Activated CD8-positive, alpha-beta memory T cell treated with anti-CD3 and anti-CD28 coated beads, Interleukin-2, amount 10 ng/mL, durations not matched to agents 7 days and 5 days (primary cell): ENCODE results near the gene MIR17HG. TPM values are rescaled to one million over a fixed set of nuclear protein-coding genes. Genes with fewer than 3 reads are reported as not detected.
A peak's percentile ranks its signal among the peaks of the same experiment; 100 is the strongest.
"Not testable (repeated sequence)": the region's sequence is repeated elsewhere in the genome, so short reads cannot be mapped to it uniquely, and the experiment has no call there.

Source experiments
- ATAC-seq: fragments of 150-1000 bp; cut with Tn5 transposase; one replicate; pipeline ENCODE4 v1.10.0; 2021; ENCODE audit warnings: moderate library complexity
- CTCF ChIA-PET: fragments of 350-600 bp; sonication (Branson Sonifier 250); formaldehyde crosslinking; loops from one replicate; lab custom pipeline; 2021; ENCODE audit warnings: antibody characterized with exemption; lab: Charles Lee
- DNase-seq: peaks from one replicate; pipeline ENCODE4 v3.0.0-alpha.2; 2020
- H3K27ac Mint-ChIP-seq: one replicate; pipeline ENCODE4 v1.8.0; 2021; ENCODE audit warnings: mild to moderate bottlenecking, mixed read lengths
- H3K27me3 Mint-ChIP-seq: one replicate; pipeline ENCODE4 v1.8.0; 2021; ENCODE audit warnings: mixed read lengths
- H3K36me3 Mint-ChIP-seq: one replicate; pipeline ENCODE4 v1.8.0; 2021; ENCODE audit warnings: mild to moderate bottlenecking, mixed read lengths
- H3K4me1 Mint-ChIP-seq: one replicate; pipeline ENCODE4 v1.8.0; 2021; ENCODE audit warnings: mixed read lengths
- H3K4me3 Mint-ChIP-seq: one replicate; pipeline ENCODE4 v1.8.0; 2021; ENCODE audit warnings: mild to moderate bottlenecking, moderate library complexity, mixed read lengths
- H3K9me3 Mint-ChIP-seq: one replicate; pipeline ENCODE4 v1.8.0; 2022; ENCODE audit warnings: low read depth, mixed read lengths
- total RNA-seq, 2 experiments: library from RNA; stranded (reverse); gene quantifications; one replicate each; pipeline ENCODE4 v1.2.3, GENCODE V29; 2021

The MIR17HG gene
- total RNA-seq, 2 experiments from 2014 or later = 8.4 to 15.5 TPM

GRCh38 chr13:91349992-91350911 is 2.8 kb downstream of the MIR17HG start:
- Mint-ChIP-seq H3K36me3 (peaks cover 55% of the 10 kb centered on the region), H3K9me3 (no peaks in the 10 kb centered on the region), H3K4me1 (peaks cover 56% of the 10 kb centered on the region), H3K4me3 (peak overlapping the region; percentile 96), H3K27me3 (no peaks in the 10 kb centered on the region), H3K27ac (peak overlapping the region; percentile 88)
- ATAC-seq (no peak), DNase-seq (no peak)
- CTCF ChIA-PET = interaction anchor here (0.9 to 1.2 kb wide), 5 partner anchors 15 to 57 kb away, joined by 3 to 4 read pairs (median 3); no protein-coding TSS in a partner anchor

- no peak for ATAC-seq
- no peak for DNase-seq
- H3K27ac Mint-ChIP-seq = peak overlapping the region; percentile 36
- H3K4me3 Mint-ChIP-seq = peak overlapping the region; percentile 96
- no peaks in the 10 kb centered on the region for H3K9me3 Mint-ChIP-seq
- H3K27me3 Mint-ChIP-seq = no peaks in the 10 kb centered on the region
- H3K36me3 Mint-ChIP-seq = peaks cover 63% of the 10 kb centered on the region
- CTCF ChIA-PET = interaction anchor here (0.9 to 1.1 kb wide), 3 partner anchors 15 to 44 kb away, joined by 3 to 4 read pairs (median 3); no protein-coding TSS in a partner anchor
- peaks cover 50% of the 10 kb centered on the region for H3K4me1 Mint-ChIP-seq
Observed at GRCh38 chr13:91351123-91351522, 3.6 kb downstream of the MIR17HG start.

- Mint-ChIP-seq H3K36me3 (peaks cover 70% of the 10 kb centered on the region), H3K27ac (peak overlapping the region; percentile 38), H3K4me1 (peaks cover 46% of the 10 kb centered on the region), H3K4me3 (no peak overlapping the region), H3K27me3 (no peaks in the 10 kb centered on the region), H3K9me3 (no peaks in the 10 kb centered on the region)
- DNase-seq (no peak), ATAC-seq (no peak)
- CTCF ChIA-PET = interaction anchor here (1.1 kb wide), 1 partner anchor 40 kb away, joined by 3 read pairs; no protein-coding TSS in a partner anchor
Observed at GRCh38 chr13:91351980-91352379, 4.5 kb downstream of the MIR17HG start.

- DNase-seq, H3K4me3 Mint-ChIP-seq, H3K9me3 Mint-ChIP-seq, H3K27me3 Mint-ChIP-seq, ATAC-seq: not testable (repeated sequence)
- H3K4me1 Mint-ChIP-seq = peaks cover 45% of the 10 kb centered on the region
- peaks cover 78% of the 10 kb centered on the region for H3K36me3 Mint-ChIP-seq
- CTCF ChIA-PET = interaction anchor here (0.7 kb wide), 1 partner anchor 54 kb away, joined by 3 read pairs; no protein-coding TSS in a partner anchor
- H3K27ac Mint-ChIP-seq = peak overlapping the region; percentile 46
Observed at GRCh38 chr13:91352891-91353290, 5.4 kb downstream of the MIR17HG start.

DNA sequence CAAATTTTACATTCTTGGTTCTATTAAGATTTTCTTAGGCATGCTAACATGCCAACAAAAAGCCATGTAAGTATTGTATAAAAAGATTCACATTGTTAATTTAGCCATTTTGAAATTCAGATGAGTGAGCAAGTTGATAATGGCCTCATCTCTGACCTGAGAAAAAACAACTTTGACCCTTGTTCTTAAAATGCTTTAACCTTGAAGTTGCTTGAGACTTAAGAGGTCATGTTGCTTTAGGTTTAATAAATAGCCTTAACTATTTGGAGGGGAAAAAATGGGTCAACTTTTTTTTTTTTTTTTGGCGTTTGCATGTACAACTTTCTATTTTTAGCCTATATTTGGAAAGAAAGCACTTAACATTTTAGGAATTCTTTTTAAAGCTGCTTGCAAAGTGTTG is 6.0 kb downstream of the MIR17HG start:
- H3K4me3 Mint-ChIP-seq = no peak overlapping the region
- H3K9me3 Mint-ChIP-seq = no peaks in the 10 kb centered on the region
- ATAC-seq = no peak
- H3K27ac Mint-ChIP-seq = peak overlapping the region; percentile 46
- H3K4me1 Mint-ChIP-seq = peaks cover 48% of the 10 kb centered on the region
- no peaks in the 10 kb centered on the region for H3K27me3 Mint-ChIP-seq
- CTCF ChIA-PET = no interaction called here
- peaks cover 78% of the 10 kb centered on the region for H3K36me3 Mint-ChIP-seq
- no peak for DNase-seq

DNA sequence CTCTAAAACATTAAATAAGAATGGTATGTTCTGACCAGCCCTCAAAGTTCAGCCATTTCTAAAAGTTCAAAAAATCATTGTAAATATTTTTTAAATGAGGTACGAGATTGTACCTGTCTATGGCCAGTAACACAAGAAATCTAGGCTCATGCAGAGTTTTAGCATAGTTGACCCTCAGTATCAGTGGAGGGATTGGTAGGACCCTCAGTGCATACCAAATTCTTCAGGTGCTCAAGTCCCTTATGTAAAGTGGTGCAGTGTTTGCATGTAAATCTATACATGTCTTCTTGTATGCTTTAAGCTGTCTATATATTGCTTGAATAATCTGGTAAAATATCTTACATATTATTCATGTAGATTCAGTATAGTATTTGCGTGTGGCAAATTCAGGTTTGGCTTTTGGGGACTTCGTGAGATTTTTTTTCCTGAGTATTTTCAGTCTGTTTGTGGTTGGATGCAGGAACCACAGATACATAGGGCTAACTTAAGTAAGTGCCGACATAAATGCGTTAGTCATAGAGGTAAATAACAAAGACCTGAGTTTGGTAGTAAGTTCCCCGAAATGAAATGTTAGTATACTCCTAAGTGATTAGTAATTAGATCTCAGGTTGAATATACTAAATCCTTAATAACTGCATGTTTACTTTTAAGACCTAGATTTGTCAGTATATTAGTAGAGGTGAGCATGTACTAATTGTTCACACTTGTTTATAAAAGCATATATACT is 7.8 kb downstream of the MIR17HG start:
- no peak overlapping the region for H3K27ac Mint-ChIP-seq
- H3K9me3 Mint-ChIP-seq = no peaks in the 10 kb centered on the region
- H3K4me3 Mint-ChIP-seq = no peak overlapping the region
- DNase-seq = no peak
- peaks cover 67% of the 10 kb centered on the region for H3K36me3 Mint-ChIP-seq
- ATAC-seq = no peak
- H3K4me1 Mint-ChIP-seq = peaks cover 37% of the 10 kb centered on the region
- H3K27me3 Mint-ChIP-seq = no peaks in the 10 kb centered on the region
- CTCF ChIA-PET = no interaction called here

DNA sequence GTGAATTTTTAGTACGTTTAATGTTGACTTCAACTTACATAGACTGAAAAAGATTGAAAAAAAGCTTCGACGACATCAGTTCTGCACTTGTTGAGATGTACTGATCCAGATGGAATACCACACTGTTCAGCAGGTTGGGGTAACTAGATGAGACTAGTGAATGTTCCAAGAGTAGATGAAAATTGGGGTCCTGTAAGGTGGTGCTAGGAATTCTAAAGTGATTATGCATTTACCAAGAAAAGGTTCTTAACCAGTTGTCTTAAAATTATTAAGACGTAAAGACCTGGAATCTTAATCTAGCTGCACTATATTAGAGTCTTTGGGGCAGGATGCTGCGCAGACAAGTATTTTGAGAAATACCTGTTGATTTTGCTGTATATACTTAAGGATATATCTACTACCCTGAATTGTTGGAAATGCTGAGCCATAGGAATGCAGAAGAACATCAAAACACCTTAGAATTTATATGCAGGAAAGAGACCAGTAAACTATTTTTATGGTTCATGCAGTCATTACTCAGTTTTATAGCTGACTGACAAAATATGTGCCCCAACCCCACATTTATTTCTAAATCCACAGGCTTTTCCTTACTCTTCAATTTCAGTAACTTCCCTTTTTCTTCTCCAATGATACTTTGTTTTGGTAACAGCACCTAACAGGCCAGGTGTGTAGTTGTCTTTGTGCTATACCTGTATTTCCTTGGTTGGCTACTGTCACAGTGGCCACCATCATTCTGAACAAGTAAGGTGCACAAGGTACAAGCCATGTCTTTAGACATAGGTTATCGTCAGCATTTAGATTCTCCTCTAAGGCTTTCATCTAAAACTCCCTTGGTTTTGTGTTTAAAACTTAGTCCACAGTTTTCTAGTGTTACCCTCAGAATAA is 8.6 kb downstream of the MIR17HG start:
- CTCF ChIA-PET = no interaction called here
- no peak overlapping the region for H3K4me3 Mint-ChIP-seq
- H3K36me3 Mint-ChIP-seq = peaks cover 63% of the 10 kb centered on the region
- H3K4me1 Mint-ChIP-seq = peaks cover 29% of the 10 kb centered on the region
- ATAC-seq (no peak), DNase-seq (no peak)
- no peak overlapping the region for H3K27ac Mint-ChIP-seq
- H3K9me3 Mint-ChIP-seq = no peaks in the 10 kb centered on the region
- H3K27me3 Mint-ChIP-seq = no peaks in the 10 kb centered on the region

- peaks cover 55% of the 10 kb centered on the region for H3K36me3 Mint-ChIP-seq
- CTCF ChIA-PET = no interaction called here
- DNase-seq (no peak), ATAC-seq (no peak)
- no peaks in the 10 kb centered on the region for H3K27me3 Mint-ChIP-seq
- H3K27ac Mint-ChIP-seq = no peak overlapping the region
- peaks cover 19% of the 10 kb centered on the region for H3K4me1 Mint-ChIP-seq
- H3K9me3 Mint-ChIP-seq = no peaks in the 10 kb centered on the region
- H3K4me3 Mint-ChIP-seq = no peak overlapping the region
Observed at GRCh38 chr13:91356919-91357612, 9.6 kb downstream of the MIR17HG start.

DNA sequence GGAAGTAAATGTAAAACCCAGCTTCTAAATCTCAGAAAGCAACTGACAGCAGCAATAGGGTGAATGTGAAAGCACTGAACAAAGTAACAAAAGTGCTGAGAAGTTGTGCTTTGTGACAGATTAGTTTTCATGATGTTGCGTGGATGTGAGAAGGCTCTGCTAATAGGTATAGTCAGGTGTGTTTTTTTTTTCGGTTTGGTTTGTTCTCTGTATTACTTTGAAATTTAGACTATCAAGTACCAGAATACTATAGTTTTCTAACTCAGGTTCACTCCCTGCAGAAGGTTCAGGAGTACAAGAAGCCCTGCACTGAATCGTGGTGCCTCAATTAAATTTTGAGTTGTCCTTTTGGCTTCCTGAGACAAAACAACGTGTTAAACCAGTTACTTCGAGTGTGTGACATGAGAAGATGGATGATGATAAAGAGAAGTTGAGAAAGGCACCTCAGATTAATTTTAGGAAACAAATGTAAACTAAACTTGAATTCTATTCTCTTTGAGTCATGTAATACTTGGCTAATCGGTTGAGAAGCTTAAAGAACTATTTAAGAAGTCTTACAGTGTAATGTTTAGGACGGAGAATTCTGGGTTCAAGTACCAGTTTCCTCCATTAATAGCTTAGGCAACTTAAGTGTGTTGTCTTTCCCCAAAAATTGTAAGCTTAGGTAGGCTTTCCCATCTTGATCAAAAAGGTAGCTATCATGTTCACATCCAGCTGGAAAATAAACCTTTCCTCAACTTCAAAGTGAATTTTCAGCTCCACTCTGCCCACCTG is 10.3 kb downstream of the MIR17HG start:
- Mint-ChIP-seq H3K27ac (no peak overlapping the region), H3K4me3 (no peak overlapping the region), H3K27me3 (no peaks in the 10 kb centered on the region), H3K4me1 (peaks cover 13% of the 10 kb centered on the region), H3K9me3 (no peaks in the 10 kb centered on the region), H3K36me3 (peaks cover 50% of the 10 kb centered on the region)
- no peak for ATAC-seq
- DNase-seq = no peak
- CTCF ChIA-PET = interaction anchor here (0.8 to 1.8 kb wide), 3 partner anchors 16 to 44 kb away, joined by 3 to 5 read pairs (median 3); no protein-coding TSS in a partner anchor

DNA sequence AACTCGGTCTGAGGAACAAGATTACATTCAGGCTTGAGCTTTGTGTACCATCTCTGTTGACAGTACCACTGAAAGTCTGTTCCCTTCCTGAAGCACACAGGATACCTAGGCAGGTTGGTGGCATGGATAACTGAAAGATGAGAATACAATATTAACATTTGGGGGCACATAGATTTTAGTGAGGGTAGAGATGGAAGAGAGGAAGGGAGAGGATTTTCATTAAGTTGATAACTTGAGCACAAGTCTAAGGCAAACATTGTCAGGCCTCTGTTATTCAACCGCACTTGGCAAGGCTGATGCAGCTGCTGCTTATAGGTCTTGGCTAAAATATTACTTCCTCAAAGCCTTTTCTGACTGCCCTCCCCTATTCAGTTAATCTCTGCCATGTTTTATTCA is 10.9 kb downstream of the MIR17HG start:
- Mint-ChIP-seq H3K36me3 (peaks cover 45% of the 10 kb centered on the region), H3K27ac (no peak overlapping the region), H3K9me3 (no peaks in the 10 kb centered on the region), H3K4me3 (no peak overlapping the region), H3K27me3 (no peaks in the 10 kb centered on the region), H3K4me1 (peaks cover 9% of the 10 kb centered on the region)
- no peak for ATAC-seq
- CTCF ChIA-PET = interaction anchor here (0.8 to 1.8 kb wide), 4 partner anchors 9 to 45 kb away, joined by 3 to 6 read pairs (median 4); no protein-coding TSS in a partner anchor
- no peak for DNase-seq

DNA sequence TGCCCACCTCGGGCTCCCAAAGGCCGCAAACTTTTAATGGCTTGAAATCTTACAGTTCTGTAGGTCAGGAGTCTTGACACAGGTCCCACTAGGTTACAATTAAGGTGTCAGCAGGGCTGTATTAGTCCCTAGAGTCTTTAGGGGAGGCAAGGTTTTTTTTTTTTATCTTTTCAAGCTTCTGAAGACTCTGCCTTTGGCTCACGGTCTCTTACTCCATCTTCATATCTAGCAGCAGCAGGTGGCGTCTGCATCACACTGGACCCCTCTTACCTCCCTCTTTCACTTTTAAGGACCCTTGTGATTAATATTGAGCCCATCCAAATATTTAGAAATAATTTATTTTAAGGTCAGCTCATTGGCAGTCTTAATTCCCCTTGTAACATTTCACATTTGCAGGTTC is 11.6 kb downstream of the MIR17HG start:
- no peaks in the 10 kb centered on the region for H3K9me3 Mint-ChIP-seq
- peaks cover 7% of the 10 kb centered on the region for H3K4me1 Mint-ChIP-seq
- H3K27ac Mint-ChIP-seq = no peak overlapping the region

More for the DNA sequence above, 11.6 kb downstream of the MIR17HG start:
- H3K4me3 Mint-ChIP-seq = no peak overlapping the region
- H3K36me3 Mint-ChIP-seq = peaks cover 38% of the 10 kb centered on the region
- CTCF ChIA-PET = interaction anchor here (1.6 to 1.8 kb wide), 3 partner anchors 10 to 45 kb away, joined by 4 to 6 read pairs (median 5); no protein-coding TSS in a partner anchor
- no peaks in the 10 kb centered on the region for H3K27me3 Mint-ChIP-seq
- DNase-seq (no peak), ATAC-seq (no peak)
